Gastroesophageal sphincter (tissue), 4 donors: ENCODE results near the gene CFAP100. TPM values are rescaled to one million over a fixed set of nuclear protein-coding genes. Genes with fewer than 3 reads are reported as not detected.

Experiments used
- ATAC-seq: fragments of 150-250 bp; one replicate; pipeline ENCODE4 v1.9.1; 2016; ENCODE audit warnings: mild to moderate bottlenecking, moderate library complexity
- H3K27ac ChIP-seq, 4 donors: fragments of 200-600 bp; sonication (generic) in 3 of 4; 1 replicate in 3 of 4; 2 replicates in 1 of 4; pipeline ENCODE4 v1.5.1; 2016 to 2019
- H3K27me3 ChIP-seq: fragments of 200-600 bp; sonication (generic); one replicate; pipeline ENCODE4 v1.5.1; 2019
- H3K36me3 ChIP-seq, 2 donors: fragments of 200-600 bp; sonication (generic); one replicate each; pipeline ENCODE4 v1.5.1; 2019; ENCODE audit warnings: control low read depth in 1 of 2
- H3K4me1 ChIP-seq, 3 donors: fragments of 200-600 bp; sonication (generic); 1 replicate in 2 of 3; 2 replicates in 1 of 3; pipeline ENCODE4 v1.5.1; 2016 to 2019; ENCODE audit warnings: control low read depth in 2 of 3
- H3K4me3 ChIP-seq, 2 donors: fragments of 200-600 bp; sonication (generic); one replicate each; pipeline ENCODE4 v1.5.1; 2019; ENCODE audit warnings: mild to moderate bottlenecking in 1 of 2, moderate library complexity in 1 of 2
- H3K9me3 ChIP-seq, 3 donors: fragments of 200-600 bp; sonication (generic); one replicate each; pipeline ENCODE4 v1.5.1; 2017 to 2019; ENCODE audit warnings: control low read depth in 2 of 3
- EP300 ChIP-seq: sonication (generic); formaldehyde crosslinking; IDR thresholded peaks from one replicate; pipeline ENCODE4 v1.6.1; 2017; ENCODE audit warnings: antibody characterized with exemption, mild to moderate bottlenecking
- POLR2A ChIP-seq, 2 donors: fragments of 450-650 bp; IDR thresholded peaks; one replicate each; pipeline ENCODE4 v1.6.1; 2017; ENCODE audit warnings: antibody characterized with exemption in 2 of 2, mild to moderate bottlenecking in 2 of 2, moderate library complexity in 1 of 2
- POLR2AphosphoS5 ChIP-seq: sonication (generic); formaldehyde crosslinking; IDR thresholded peaks from one replicate; pipeline ENCODE4 v1.6.1; 2017; ENCODE audit warnings: antibody characterized with exemption
- WGBS, 2 donors: methylation state at CpG; one replicate each; pipeline ENCODE4 v1.1.5; 2018; ENCODE audit warnings: low coverage in 1 of 2; 5-methylcytosine and 5-hydroxymethylcytosine counted together
- total RNA-seq, 4 donors: library from RNA; depleted of rRNA; stranded (reverse); fragments of >200 nt; gene quantifications; one replicate each; pipeline ENCODE4 v1.1.0, GENCODE V29; 2016
- TF ChIP-seq, protein P1 (sequence below), 4 experiments: fragments of 200-600 bp in 2 of 4; fragments of 450-650 bp in 2 of 4; sonication (generic) in 1 of 4; IDR thresholded peaks; one replicate each; pipeline ENCODE4 v1.5.1; 2017 to 2019; ENCODE audit warnings: antibody characterized with exemption in 4 of 4, mild to moderate bottlenecking in 2 of 4, moderate library complexity in 2 of 4

Gene CFAP100
- total RNA-seq, 4 donors from 2014 or later = not detected

DNA sequence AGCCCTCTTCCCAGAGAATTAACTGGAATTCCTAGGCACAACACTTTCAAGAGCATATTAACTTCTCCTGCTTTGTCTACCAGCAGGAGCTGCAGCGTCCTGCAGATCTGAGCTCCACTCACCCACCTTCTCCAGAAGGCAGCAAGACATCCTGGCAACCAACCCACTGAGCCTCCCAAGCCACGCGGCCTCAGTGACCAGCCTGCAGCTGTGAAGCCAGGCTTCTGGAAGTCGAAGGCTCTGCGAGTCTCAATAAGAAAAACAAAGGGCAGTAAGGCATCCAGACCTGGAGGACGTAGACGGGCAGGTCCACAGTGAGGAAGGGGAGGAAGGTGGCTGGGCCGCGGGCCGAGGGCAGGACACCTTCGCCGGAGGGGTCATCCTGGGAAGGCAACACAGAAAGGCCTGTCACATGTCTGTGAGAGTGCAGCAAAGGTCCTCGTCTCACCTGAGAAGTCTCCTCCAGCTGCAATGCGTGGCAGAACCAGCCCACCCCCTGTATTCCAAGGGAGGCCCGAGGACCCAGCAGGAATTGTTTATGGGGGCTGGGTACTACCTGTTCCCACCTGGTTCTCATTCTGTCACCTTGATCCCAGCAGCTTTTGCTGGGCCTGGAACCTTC, 44.7 kb downstream of the CFAP100 start:
- H3K36me3 ChIP-seq = peaks cover 0 to 89% of the 10 kb centered on the region in 2 donors
- no peak overlapping the region for H3K4me3 ChIP-seq
- 90% methylated on average over 9 of the region's 15 CpGs; no CpG with 5 or more reads in 1 of the 2 donors for WGBS, 2 donors
- H3K27ac ChIP-seq = no peak overlapping the region
- H3K27me3 ChIP-seq = no peaks in the 10 kb centered on the region
- no peaks in the 10 kb centered on the region for H3K9me3 ChIP-seq
- ATAC-seq = no peak
- TF ChIP-seq EP300 (no peak), POLR2A (IDR thresholded peaks at IDR 0.05) (no peak), POLR2AphosphoS5 (no peak)
- TF ChIP-seq, protein P1, sequence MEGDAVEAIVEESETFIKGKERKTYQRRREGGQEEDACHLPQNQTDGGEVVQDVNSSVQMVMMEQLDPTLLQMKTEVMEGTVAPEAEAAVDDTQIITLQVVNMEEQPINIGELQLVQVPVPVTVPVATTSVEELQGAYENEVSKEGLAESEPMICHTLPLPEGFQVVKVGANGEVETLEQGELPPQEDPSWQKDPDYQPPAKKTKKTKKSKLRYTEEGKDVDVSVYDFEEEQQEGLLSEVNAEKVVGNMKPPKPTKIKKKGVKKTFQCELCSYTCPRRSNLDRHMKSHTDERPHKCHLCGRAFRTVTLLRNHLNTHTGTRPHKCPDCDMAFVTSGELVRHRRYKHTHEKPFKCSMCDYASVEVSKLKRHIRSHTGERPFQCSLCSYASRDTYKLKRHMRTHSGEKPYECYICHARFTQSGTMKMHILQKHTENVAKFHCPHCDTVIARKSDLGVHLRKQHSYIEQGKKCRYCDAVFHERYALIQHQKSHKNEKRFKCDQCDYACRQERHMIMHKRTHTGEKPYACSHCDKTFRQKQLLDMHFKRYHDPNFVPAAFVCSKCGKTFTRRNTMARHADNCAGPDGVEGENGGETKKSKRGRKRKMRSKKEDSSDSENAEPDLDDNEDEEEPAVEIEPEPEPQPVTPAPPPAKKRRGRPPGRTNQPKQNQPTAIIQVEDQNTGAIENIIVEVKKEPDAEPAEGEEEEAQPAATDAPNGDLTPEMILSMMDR (IDR thresholded peaks at IDR 0.05) = no peak
- no peaks in the 10 kb centered on the region for H3K4me1 ChIP-seq

- Histone ChIP-seq H3K27ac (no peak overlapping the region), H3K36me3 (peaks cover 0 to 82% of the 10 kb centered on the region in 2 donors), H3K4me3 (no peak overlapping the region), H3K9me3 (no peaks in the 10 kb centered on the region), H3K4me1 (no peaks in the 10 kb centered on the region), H3K27me3 (no peaks in the 10 kb centered on the region)
- TF ChIP-seq, protein P1 (IDR thresholded peaks at IDR 0.05) = no peak
- no peak for TF ChIP-seq POLR2AphosphoS5
- TF ChIP-seq EP300 = no peak
- no peak for TF ChIP-seq POLR2A (IDR thresholded peaks at IDR 0.05)
- no peak for ATAC-seq
- 78 to 92% methylated on average over 3 to 4 of the region's 12 CpGs for WGBS, 2 donors
Observed at GRCh38 chr3:126439968-126440708, 45.4 kb downstream of the CFAP100 start.

GRCh38 chr3:126440709-126440995, 45.9 kb downstream of the CFAP100 start:
- no peak for TF ChIP-seq POLR2A (IDR thresholded peaks at IDR 0.05)
- no peak for TF ChIP-seq POLR2AphosphoS5
- TF ChIP-seq EP300 = no peak
- TF ChIP-seq, protein P1 (IDR thresholded peaks at IDR 0.05) = no peak
- no peak for ATAC-seq
- Histone ChIP-seq H3K4me1 (no peaks in the 10 kb centered on the region), H3K9me3 (no peaks in the 10 kb centered on the region), H3K4me3 (no peak overlapping the region), H3K27me3 (no peaks in the 10 kb centered on the region), H3K27ac (no peak overlapping the region), H3K36me3 (peaks cover 0 to 81% of the 10 kb centered on the region in 2 donors)
- 94 to 100% methylated on average over 4 to 9 of the region's 9 CpGs for WGBS, 2 donors

DNA sequence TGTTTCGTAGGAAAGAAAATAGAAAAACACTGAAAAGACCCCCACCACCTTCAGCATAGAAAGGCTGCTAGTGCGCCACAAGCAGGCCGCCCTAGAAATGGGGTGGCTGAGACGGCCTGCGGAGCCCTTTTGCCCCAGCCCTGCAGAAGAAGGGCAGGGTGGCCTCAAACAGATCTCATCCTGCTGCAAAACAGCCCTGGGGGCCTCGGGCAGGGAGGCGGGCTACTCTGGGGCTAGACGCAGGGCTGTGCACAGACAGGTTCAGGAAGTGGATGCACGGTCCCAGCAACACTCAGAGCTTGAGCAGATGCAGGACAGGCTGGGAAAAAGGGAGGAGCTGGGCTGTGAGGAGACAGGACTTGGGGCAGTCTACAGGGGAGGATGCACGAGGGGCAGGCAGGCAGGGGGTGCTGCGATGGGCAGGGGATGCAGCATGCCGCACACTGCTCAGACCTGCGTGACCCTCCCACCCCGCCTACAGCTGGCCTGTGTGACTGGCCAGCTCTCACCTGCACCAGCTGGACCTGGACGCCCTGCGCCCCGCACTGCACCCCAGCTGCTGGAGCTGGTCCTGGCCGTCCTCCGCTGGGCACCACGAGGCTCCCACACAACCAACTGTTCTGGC, 46.7 kb downstream of the CFAP100 start:
- H3K4me3 ChIP-seq = no peak overlapping the region
- WGBS, 2 donors = 94% methylated on average over 7 of the region's 20 CpGs; no CpG with 5 or more reads in 1 of the 2 donors
- no peak for TF ChIP-seq POLR2A (IDR thresholded peaks at IDR 0.05)
- TF ChIP-seq POLR2AphosphoS5 = no peak
- TF ChIP-seq EP300 = no peak
- TF ChIP-seq, protein P1 (IDR thresholded peaks at IDR 0.05) = no peak
- H3K27ac ChIP-seq = no peak overlapping the region
- no peaks in the 10 kb centered on the region for H3K9me3 ChIP-seq
- peaks cover 0 to 74% of the 10 kb centered on the region in 2 donors for H3K36me3 ChIP-seq
- H3K27me3 ChIP-seq = no peaks in the 10 kb centered on the region
- no peak for ATAC-seq
- no peaks in the 10 kb centered on the region for H3K4me1 ChIP-seq
